Muscle layer of colon (tissue), 2 donors: ENCODE data around the gene ZNF532.

ENCODE experiments used
- H3K27ac ChIP-seq: one replicate; pipeline ENCODE4 v1.7.0; 2013; ENCODE audit warnings: low read depth, mild to moderate bottlenecking, low read length, moderate library complexity
- H3K27me3 ChIP-seq, 2 donors: one replicate each; pipeline ENCODE4 v1.7.0; 2013; ENCODE audit warnings: low read length in 2 of 2, mild to moderate bottlenecking in 2 of 2; ENCODE audit not compliant: insufficient read depth in 2 of 2, control insufficient read depth in 1 of 2
- H3K36me3 ChIP-seq: one replicate; pipeline ENCODE4 v1.7.0; 2013; ENCODE audit warnings: mild to moderate bottlenecking, low read length; ENCODE audit not compliant: insufficient read depth
- H3K4me1 ChIP-seq: one replicate; pipeline ENCODE4 v1.7.0; 2013; ENCODE audit warnings: mild to moderate bottlenecking, low read length; ENCODE audit not compliant: insufficient read depth
- H3K4me3 ChIP-seq, 2 donors: one replicate each; pipeline ENCODE4 v1.7.0; 2013; ENCODE audit warnings: low read length in 2 of 2, low read depth in 1 of 2, mild to moderate bottlenecking in 1 of 2, moderate library complexity in 1 of 2
- H3K9ac ChIP-seq: one replicate; pipeline ENCODE4 v1.7.0; 2013; ENCODE audit warnings: low read length
- H3K9me3 ChIP-seq: one replicate; pipeline ENCODE4 v1.7.0; 2013; ENCODE audit warnings: mild to moderate bottlenecking, low read length
- donor health status: abdominal sarcoma.
- donor health status: Adenocarcinoma of cecum.

Gene ZNF532

GRCh38 chr18:58958628-58959027, 94.0 kb downstream of the ZNF532 start:
- no peak overlapping the region for H3K9ac ChIP-seq
- no peak overlapping the region for H3K4me3 ChIP-seq
- H3K27me3 ChIP-seq = no peaks in the 10 kb centered on the region
- no peak overlapping the region for H3K27ac ChIP-seq
- peaks cover 14% of the 10 kb centered on the region for H3K36me3 ChIP-seq
- H3K4me1 ChIP-seq = peaks cover 9% of the 10 kb centered on the region
- H3K9me3 ChIP-seq = no peaks in the 10 kb centered on the region

GRCh38 chr18:58960508-58960907, 95.8 kb downstream of the ZNF532 start:
- Histone ChIP-seq H3K4me1 (peaks cover 18% of the 10 kb centered on the region), H3K4me3 (no peak overlapping the region), H3K36me3 (peaks cover 7% of the 10 kb centered on the region), H3K9me3 (no peaks in the 10 kb centered on the region), H3K27me3 (no peaks in the 10 kb centered on the region), H3K9ac (no peak overlapping the region), H3K27ac (no peak overlapping the region)

- H3K4me3 ChIP-seq = no peak overlapping the region
- H3K36me3 ChIP-seq = peaks cover 7% of the 10 kb centered on the region
- no peaks in the 10 kb centered on the region for H3K9me3 ChIP-seq
- H3K27me3 ChIP-seq = no peaks in the 10 kb centered on the region
- H3K27ac ChIP-seq = no peak overlapping the region
- H3K9ac ChIP-seq = no peak overlapping the region
- H3K4me1 ChIP-seq = peaks cover 20% of the 10 kb centered on the region
Measured at GRCh38 chr18:58960946-58961722, 96.5 kb downstream of the ZNF532 start.

GRCh38 chr18:58962336-58962735, 97.7 kb downstream of the ZNF532 start:
- Histone ChIP-seq H3K9ac (no peak overlapping the region), H3K36me3 (peaks cover 7% of the 10 kb centered on the region), H3K27ac (no peak overlapping the region), H3K9me3 (no peaks in the 10 kb centered on the region), H3K27me3 (no peaks in the 10 kb centered on the region), H3K4me3 (no peak overlapping the region), H3K4me1 (peaks cover 30% of the 10 kb centered on the region)

- Histone ChIP-seq H3K4me3 (no peak overlapping the region), H3K36me3 (peaks cover 25% of the 10 kb centered on the region), H3K4me1 (peaks cover 30% of the 10 kb centered on the region), H3K27ac (no peak overlapping the region), H3K9ac (no peak overlapping the region), H3K27me3 (no peaks in the 10 kb centered on the region), H3K9me3 (no peaks in the 10 kb centered on the region)
Measured at GRCh38 chr18:58965291-58966004, 100.8 kb downstream of the ZNF532 start.

GRCh38 chr18:58966005-58966677, 101.5 kb downstream of the ZNF532 start:
- Histone ChIP-seq H3K27me3 (no peaks in the 10 kb centered on the region), H3K4me3 (no peak overlapping the region), H3K36me3 (peaks cover 22% of the 10 kb centered on the region), H3K9ac (no peak overlapping the region), H3K9me3 (no peaks in the 10 kb centered on the region), H3K4me1 (peaks cover 30% of the 10 kb centered on the region), H3K27ac (no peak overlapping the region)

GRCh38 chr18:58966704-58967103, 102.0 kb downstream of the ZNF532 start:
- no peak overlapping the region for H3K27ac ChIP-seq
- no peak overlapping the region for H3K9ac ChIP-seq
- no peaks in the 10 kb centered on the region for H3K9me3 ChIP-seq
- no peaks in the 10 kb centered on the region for H3K27me3 ChIP-seq
- H3K4me3 ChIP-seq = no peak overlapping the region
- peaks cover 30% of the 10 kb centered on the region for H3K4me1 ChIP-seq
- H3K36me3 ChIP-seq = peaks cover 18% of the 10 kb centered on the region

GRCh38 chr18:58967751-58968254, 103.1 kb downstream of the ZNF532 start:
- no peak overlapping the region for H3K4me3 ChIP-seq
- H3K4me1 ChIP-seq = peaks cover 30% of the 10 kb centered on the region
- H3K36me3 ChIP-seq = peaks cover 18% of the 10 kb centered on the region

GRCh38 chr18:58970943-58971790, 106.5 kb downstream of the ZNF532 start:
- Histone ChIP-seq H3K36me3 (peaks cover 18% of the 10 kb centered on the region), H3K4me1 (peaks cover 11% of the 10 kb centered on the region), H3K27ac (no peak overlapping the region), H3K9ac (no peak overlapping the region), H3K27me3 (no peaks in the 10 kb centered on the region), H3K9me3 (no peaks in the 10 kb centered on the region), H3K4me3 (no peak overlapping the region)

More at GRCh38 chr18:58967751-58968254, 103.1 kb downstream of the ZNF532 start:
- H3K27me3 ChIP-seq = no peaks in the 10 kb centered on the region
- no peak overlapping the region for H3K27ac ChIP-seq
- H3K9me3 ChIP-seq = no peaks in the 10 kb centered on the region
- H3K9ac ChIP-seq = no peak overlapping the region

GRCh38 chr18:58975296-58975695, 110.6 kb downstream of the ZNF532 start:
- Histone ChIP-seq H3K27ac (no peak overlapping the region), H3K36me3 (peaks cover 19% of the 10 kb centered on the region), H3K4me1 (no peaks in the 10 kb centered on the region), H3K27me3 (no peaks in the 10 kb centered on the region), H3K9ac (no peak overlapping the region), H3K9me3 (no peaks in the 10 kb centered on the region), H3K4me3 (no peak overlapping the region)
